GM23338 (cell line): Measurements from ENCODE around the gene ARPC1A. TPM values are rescaled to one million over a fixed set of nuclear protein-coding genes. Genes with fewer than 3 reads are reported as not detected.
A peak's percentile ranks its signal among the peaks of the same experiment; 100 is the strongest.

Experiments
- ATAC-seq: fragments of 200-7000 bp; cut with Tn5 transposase; 3 replicates; pipeline ENCODE4 v1.9.1; 2020
- DNase-seq: peaks from one replicate; pipeline ENCODE4 v3.0.0-alpha.2; 2015; ENCODE audit warnings: low spot score
- H2AFZ ChIP-seq: fragments of 200-600 bp; sonication (generic); 2 replicates; pipeline ENCODE4 v1.8.0; 2016; ENCODE audit warnings: antibody characterized with exemption, mild to moderate bottlenecking, moderate library complexity
- H3F3A ChIP-seq: fragments of 200-600 bp; sonication (generic); replicated peaks from 2 replicates; pipeline ENCODE4 v1.8.0; 2017; ENCODE audit warnings: antibody characterized with exemption, mixed run types, low read depth
- H3K27ac ChIP-seq: fragments of 200-600 bp; sonication (generic); 2 replicates; pipeline ENCODE4 v1.6.1; 2016; ENCODE audit warnings: low read depth
- H3K27me3 ChIP-seq: fragments of 200-600 bp; sonication (generic); 2 replicates; pipeline ENCODE4 v1.8.0; 2016; ENCODE audit warnings: mild to moderate bottlenecking, mixed run types, moderate library complexity; ENCODE audit not compliant: insufficient read depth
- H3K36me3 ChIP-seq: fragments of 200-600 bp; sonication (generic); 2 replicates; pipeline ENCODE4 v1.8.0; 2016; ENCODE audit warnings: mild to moderate bottlenecking; ENCODE audit not compliant: insufficient read depth
- H3K4me1 ChIP-seq: fragments of 200-600 bp; sonication (generic); 2 replicates; pipeline ENCODE4 v1.8.0; 2016; ENCODE audit warnings: mild to moderate bottlenecking, moderate library complexity; ENCODE audit not compliant: insufficient read depth
- H3K4me2 ChIP-seq: fragments of 200-600 bp; sonication (generic); 2 replicates; pipeline ENCODE4 v1.7.1; 2017; ENCODE audit warnings: mixed run types
- H3K4me3 ChIP-seq: fragments of 200-600 bp; sonication (generic); 2 replicates; pipeline ENCODE4 v1.6.1; 2016; ENCODE audit warnings: mixed run types
- H3K79me2 ChIP-seq: fragments of 200-600 bp; sonication (generic); replicated peaks from 2 replicates; pipeline ENCODE4 v1.8.0; 2017; ENCODE audit warnings: mild to moderate bottlenecking; ENCODE audit not compliant: insufficient read depth
- H3K9me2 ChIP-seq: fragments of 200-600 bp; sonication (generic); 2 replicates; pipeline ENCODE4 v1.8.0; 2017; ENCODE audit not compliant: insufficient read depth
- H4K20me1 ChIP-seq: fragments of 200-600 bp; sonication (generic); replicated peaks from 2 replicates; pipeline ENCODE4 v1.8.0; 2017; ENCODE audit warnings: mild to moderate bottlenecking; ENCODE audit not compliant: insufficient read depth
- H3K27ac Mint-ChIP-seq: 2 replicates; pipeline ENCODE4 v1.8.0; 2020; ENCODE audit warnings: inconsistent platforms, mild to moderate bottlenecking, moderate library complexity, mixed read lengths
- H3K27me3 Mint-ChIP-seq: 3 replicates; pipeline ENCODE4 v1.8.0; 2022; ENCODE audit warnings: low read depth, mild to moderate bottlenecking, moderate library complexity, mixed read lengths, inconsistent platforms; ENCODE audit not compliant: insufficient read depth, poor library complexity
- H3K36me3 Mint-ChIP-seq: 3 replicates; pipeline ENCODE4 v1.8.0; 2021; ENCODE audit warnings: low read depth, mild to moderate bottlenecking, inconsistent platforms, moderate library complexity, mixed read lengths
- H3K4me1 Mint-ChIP-seq: 3 replicates; pipeline ENCODE4 v1.8.0; 2020; ENCODE audit warnings: mild to moderate bottlenecking, inconsistent platforms, mixed read lengths
- H3K4me3 Mint-ChIP-seq: 3 replicates; pipeline ENCODE4 v1.8.0; 2021; ENCODE audit warnings: moderate library complexity, mild to moderate bottlenecking, inconsistent platforms, mixed read lengths
- H3K9me3 Mint-ChIP-seq: 3 replicates; pipeline ENCODE4 v1.8.0; 2020; ENCODE audit warnings: moderate library complexity, mild to moderate bottlenecking, inconsistent platforms, mixed read lengths
- CREB1 ChIP-seq: fragments of 250-450 bp; sonication (Bioruptor Pico); IDR thresholded peaks from 2 replicates; pipeline ENCODE4 v1.5.0; 2020; ENCODE audit warnings: low read depth, mild to moderate bottlenecking, moderate library complexity
- ETS1 ChIP-seq: IDR thresholded peaks from 2 replicates; pipeline ENCODE4 v1.6.1; 2016; ENCODE audit warnings: antibody characterized with exemption
- EZH2 ChIP-seq: fragments of 200-600 bp; sonication (generic); IDR thresholded peaks from one replicate; pipeline ENCODE4 v1.8.0; 2017; ENCODE audit warnings: antibody characterized with exemption, mild to moderate bottlenecking, low read depth; ENCODE audit not compliant: unreplicated experiment
- EZH2phosphoT487 ChIP-seq: fragments of 200-600 bp; sonication (generic); IDR thresholded peaks from one replicate; pipeline ENCODE4 v1.8.1; 2018; ENCODE audit warnings: antibody characterized with exemption; ENCODE audit not compliant: unreplicated experiment
- JUNB ChIP-seq: IDR thresholded peaks from one replicate; pipeline ENCODE4 v1.6.1; 2016; ENCODE audit warnings: antibody characterized with exemption; ENCODE audit not compliant: unreplicated experiment
- NANOG ChIP-seq: IDR thresholded peaks from 2 replicates; pipeline ENCODE4 v1.6.1; 2016; ENCODE audit warnings: antibody characterized with exemption, borderline replicate concordance
- POLR2AphosphoS5 ChIP-seq: IDR thresholded peaks from 2 replicates; pipeline ENCODE4 v1.6.1; 2016; ENCODE audit warnings: antibody characterized with exemption, low read depth
- REST ChIP-seq: IDR thresholded peaks from one replicate; pipeline ENCODE4 v1.6.1; 2018; ENCODE audit warnings: antibody characterized with exemption; ENCODE audit not compliant: unreplicated experiment
- STAT1 ChIP-seq: IDR thresholded peaks from one replicate; pipeline ENCODE4 v1.6.1; 2016; ENCODE audit warnings: antibody characterized with exemption; ENCODE audit not compliant: unreplicated experiment
- ZNF114 ChIP-seq: fragments of 250-450 bp; sonication (Bioruptor Pico); IDR thresholded peaks from 2 replicates; pipeline ENCODE4 v1.5.0; 2020; ENCODE audit warnings: mild to moderate bottlenecking, moderate library complexity
- ZNF331 ChIP-seq: fragments of 250-450 bp; sonication (Bioruptor Pico); IDR thresholded peaks from 2 replicates; pipeline ENCODE4 v1.5.0; 2020; ENCODE audit warnings: low read depth, mild to moderate bottlenecking, moderate library complexity
- polyA plus RNA-seq: library from polyadenylated mRNA; unstranded; fragments of >200 nt; fragmentation: Nextera tagmentation; extraction: Ambion mirVana; gene quantifications from 2 replicates; pipeline ENCODE4 v1.2.1, GENCODE V29; 2016
- total RNA-seq: library from RNA; depleted of rRNA; stranded (reverse); fragments of >200 nt; shearing (Covaris generic); gene quantifications from 2 replicates; pipeline ENCODE4 v1.2.3, GENCODE V29; 2014
- TF ChIP-seq, protein P1 (sequence below): fragments of 250-450 bp; sonication (Bioruptor Pico); IDR thresholded peaks from 2 replicates; pipeline ENCODE4 v1.5.0; 2020; ENCODE audit warnings: mild to moderate bottlenecking, moderate library complexity
- TF ChIP-seq, protein P2 (sequence below), 2 experiments: fragments of 200-600 bp in 1 of 2; sonication (generic) in 1 of 2; conservative IDR thresholded peaks; 2 replicates each; pipeline versions ENCODE4 v1.5.1 to v1.6.1; 2016 to 2017; ENCODE audit warnings: antibody characterized with exemption in 2 of 2, low read depth in 2 of 2, mild to moderate bottlenecking in 2 of 2, moderate library complexity in 1 of 2

The ARPC1A gene
- total and polyA plus RNA-seq, 2 experiments from 2014 or later = 108 to 210 TPM

- Histone ChIP-seq H4K20me1 (no peaks in the 10 kb centered on the region), H3K4me2 (no peak overlapping the region), H3K27ac (no peak overlapping the region), H3K36me3 (no peaks in the 10 kb centered on the region), H3K79me2 (no peaks in the 10 kb centered on the region), H3F3A (no peaks in the 10 kb centered on the region), H3K9me2 (no peaks in the 10 kb centered on the region), H3K27me3 (no peaks in the 10 kb centered on the region), H3K4me1 (no peaks in the 10 kb centered on the region), H2AFZ (peak overlapping the region; percentile 33; the same call in 1 of the 2 replicates), H3K4me3 (no peak overlapping the region)
- Mint-ChIP-seq H3K36me3 (no peaks in the 10 kb centered on the region; the same call in 2 of the 3 replicates), H3K4me1 (peaks cover 6% of the 10 kb centered on the region; the same call in 2 of the 3 replicates), H3K27ac (no peak overlapping the region), H3K9me3 (no peaks in the 10 kb centered on the region; the same call in 2 of the 3 replicates), H3K27me3 (peaks cover 4% of the 10 kb centered on the region), H3K4me3 (no peak overlapping the region)
- ATAC-seq (peak; percentile 56), DNase-seq (peak; percentile 33)
- TF ChIP-seq EZH2phosphoT487 (no peak), JUNB (no peak), NANOG (no peak), REST (no peak), STAT1 (no peak), ETS1 (no peak), ZNF114 (CRISPR knock-in tag) (no peak), ZNF331 (no peak), CREB1 (CRISPR knock-in tag) (no peak), POLR2AphosphoS5 (no peak), EZH2 (no peak)
- TF ChIP-seq, protein P1, sequence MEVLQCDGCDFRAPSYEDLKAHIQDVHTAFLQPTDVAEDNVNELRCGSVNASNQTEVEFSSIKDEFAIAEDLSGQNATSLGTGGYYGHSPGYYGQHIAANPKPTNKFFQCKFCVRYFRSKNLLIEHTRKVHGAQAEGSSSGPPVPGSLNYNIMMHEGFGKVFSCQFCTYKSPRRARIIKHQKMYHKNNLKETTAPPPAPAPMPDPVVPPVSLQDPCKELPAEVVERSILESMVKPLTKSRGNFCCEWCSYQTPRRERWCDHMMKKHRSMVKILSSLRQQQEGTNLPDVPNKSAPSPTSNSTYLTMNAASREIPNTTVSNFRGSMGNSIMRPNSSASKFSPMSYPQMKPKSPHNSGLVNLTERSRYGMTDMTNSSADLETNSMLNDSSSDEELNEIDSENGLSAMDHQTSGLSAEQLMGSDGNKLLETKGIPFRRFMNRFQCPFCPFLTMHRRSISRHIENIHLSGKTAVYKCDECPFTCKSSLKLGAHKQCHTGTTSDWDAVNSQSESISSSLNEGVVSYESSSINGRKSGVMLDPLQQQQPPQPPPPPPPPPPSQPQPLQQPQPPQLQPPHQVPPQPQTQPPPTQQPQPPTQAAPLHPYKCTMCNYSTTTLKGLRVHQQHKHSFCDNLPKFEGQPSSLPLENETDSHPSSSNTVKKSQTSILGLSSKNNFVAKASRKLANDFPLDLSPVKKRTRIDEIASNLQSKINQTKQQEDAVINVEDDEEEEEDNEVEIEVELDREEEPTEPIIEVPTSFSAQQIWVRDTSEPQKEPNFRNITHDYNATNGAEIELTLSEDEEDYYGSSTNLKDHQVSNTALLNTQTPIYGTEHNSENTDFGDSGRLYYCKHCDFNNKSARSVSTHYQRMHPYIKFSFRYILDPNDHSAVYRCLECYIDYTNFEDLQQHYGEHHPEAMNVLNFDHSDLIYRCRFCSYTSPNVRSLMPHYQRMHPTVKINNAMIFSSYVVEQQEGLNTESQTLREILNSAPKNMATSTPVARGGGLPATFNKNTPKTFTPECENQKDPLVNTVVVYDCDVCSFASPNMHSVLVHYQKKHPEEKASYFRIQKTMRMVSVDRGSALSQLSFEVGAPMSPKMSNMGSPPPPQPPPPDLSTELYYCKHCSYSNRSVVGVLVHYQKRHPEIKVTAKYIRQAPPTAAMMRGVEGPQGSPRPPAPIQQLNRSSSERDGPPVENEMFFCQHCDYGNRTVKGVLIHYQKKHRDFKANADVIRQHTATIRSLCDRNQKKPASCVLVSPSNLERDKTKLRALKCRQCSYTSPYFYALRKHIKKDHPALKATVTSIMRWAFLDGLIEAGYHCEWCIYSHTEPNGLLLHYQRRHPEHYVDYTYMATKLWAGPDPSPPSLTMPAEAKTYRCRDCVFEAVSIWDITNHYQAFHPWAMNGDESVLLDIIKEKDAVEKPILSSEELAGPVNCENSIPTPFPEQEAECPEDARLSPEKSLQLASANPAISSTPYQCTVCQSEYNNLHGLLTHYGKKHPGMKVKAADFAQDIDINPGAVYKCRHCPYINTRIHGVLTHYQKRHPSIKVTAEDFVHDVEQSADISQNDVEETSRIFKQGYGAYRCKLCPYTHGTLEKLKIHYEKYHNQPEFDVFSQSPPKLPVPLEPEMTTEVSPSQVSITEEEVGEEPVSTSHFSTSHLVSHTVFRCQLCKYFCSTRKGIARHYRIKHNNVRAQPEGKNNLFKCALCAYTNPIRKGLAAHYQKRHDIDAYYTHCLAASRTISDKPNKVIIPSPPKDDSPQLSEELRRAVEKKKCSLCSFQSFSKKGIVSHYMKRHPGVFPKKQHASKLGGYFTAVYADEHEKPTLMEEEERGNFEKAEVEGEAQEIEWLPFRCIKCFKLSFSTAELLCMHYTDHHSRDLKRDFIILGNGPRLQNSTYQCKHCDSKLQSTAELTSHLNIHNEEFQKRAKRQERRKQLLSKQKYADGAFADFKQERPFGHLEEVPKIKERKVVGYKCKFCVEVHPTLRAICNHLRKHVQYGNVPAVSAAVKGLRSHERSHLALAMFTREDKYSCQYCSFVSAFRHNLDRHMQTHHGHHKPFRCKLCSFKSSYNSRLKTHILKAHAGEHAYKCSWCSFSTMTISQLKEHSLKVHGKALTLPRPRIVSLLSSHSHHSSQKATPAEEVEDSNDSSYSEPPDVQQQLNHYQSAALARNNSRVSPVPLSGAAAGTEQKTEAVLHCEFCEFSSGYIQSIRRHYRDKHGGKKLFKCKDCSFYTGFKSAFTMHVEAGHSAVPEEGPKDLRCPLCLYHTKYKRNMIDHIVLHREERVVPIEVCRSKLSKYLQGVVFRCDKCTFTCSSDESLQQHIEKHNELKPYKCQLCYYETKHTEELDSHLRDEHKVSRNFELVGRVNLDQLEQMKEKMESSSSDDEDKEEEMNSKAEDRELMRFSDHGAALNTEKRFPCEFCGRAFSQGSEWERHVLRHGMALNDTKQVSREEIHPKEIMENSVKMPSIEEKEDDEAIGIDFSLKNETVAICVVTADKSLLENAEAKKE (CRISPR knock-in tag) = no peak
- TF ChIP-seq, protein P2, sequence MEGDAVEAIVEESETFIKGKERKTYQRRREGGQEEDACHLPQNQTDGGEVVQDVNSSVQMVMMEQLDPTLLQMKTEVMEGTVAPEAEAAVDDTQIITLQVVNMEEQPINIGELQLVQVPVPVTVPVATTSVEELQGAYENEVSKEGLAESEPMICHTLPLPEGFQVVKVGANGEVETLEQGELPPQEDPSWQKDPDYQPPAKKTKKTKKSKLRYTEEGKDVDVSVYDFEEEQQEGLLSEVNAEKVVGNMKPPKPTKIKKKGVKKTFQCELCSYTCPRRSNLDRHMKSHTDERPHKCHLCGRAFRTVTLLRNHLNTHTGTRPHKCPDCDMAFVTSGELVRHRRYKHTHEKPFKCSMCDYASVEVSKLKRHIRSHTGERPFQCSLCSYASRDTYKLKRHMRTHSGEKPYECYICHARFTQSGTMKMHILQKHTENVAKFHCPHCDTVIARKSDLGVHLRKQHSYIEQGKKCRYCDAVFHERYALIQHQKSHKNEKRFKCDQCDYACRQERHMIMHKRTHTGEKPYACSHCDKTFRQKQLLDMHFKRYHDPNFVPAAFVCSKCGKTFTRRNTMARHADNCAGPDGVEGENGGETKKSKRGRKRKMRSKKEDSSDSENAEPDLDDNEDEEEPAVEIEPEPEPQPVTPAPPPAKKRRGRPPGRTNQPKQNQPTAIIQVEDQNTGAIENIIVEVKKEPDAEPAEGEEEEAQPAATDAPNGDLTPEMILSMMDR (conservative IDR thresholded peaks at IDR 0.05; ENCODE audit: low read depth in 2 of 2) = no peak
These were observed 36.5 kb upstream of the ARPC1A start for GRCh38 chr7:99289185-99289584.
